GM18526 (cell line): ENCODE results near the gene TIMM17A.

ENCODE experiments used
- POLR2A ChIP-seq: IDR thresholded peaks from 3 replicates; pipeline ENCODE4 v1.6.1; 2011; ENCODE audit not compliant: insufficient read length; ENCODE audit errors: extremely low read depth

The TIMM17A gene

GRCh38 chr1:201955009-201955728 lies at the start of gene TIMM17A:
Gene TIMM17A, plus strand, starts transcription at chr1:201955503. Its CDS starts 24 bp downstream, at chr1:201955527.
- TF ChIP-seq POLR2A: peak; percentile 95

GRCh38 chr1:201906336-201906735 lies 49.0 kb upstream of the TIMM17A start:
- no peak for TF ChIP-seq POLR2A

GRCh38 chr1:201907621-201908020 lies 47.7 kb upstream of the TIMM17A start:
- no peak for TF ChIP-seq POLR2A

- TF ChIP-seq POLR2A: no peak
Measured at GRCh38 chr1:201911826-201912571, 43.3 kb upstream of the TIMM17A start.

- no peak for TF ChIP-seq POLR2A
Measured at GRCh38 chr1:201912832-201913231, 42.5 kb upstream of the TIMM17A start.

GRCh38 chr1:201914456-201915235 lies 40.7 kb upstream of the TIMM17A start:
- no peak for TF ChIP-seq POLR2A

GRCh38 chr1:201916649-201917249 lies 38.6 kb upstream of the TIMM17A start:
- no peak for TF ChIP-seq POLR2A

GRCh38 chr1:201917362-201918033 lies 37.8 kb upstream of the TIMM17A start:
- TF ChIP-seq POLR2A: no peak

- no peak for TF ChIP-seq POLR2A
Measured at GRCh38 chr1:201918343-201918742, 37.0 kb upstream of the TIMM17A start.

- TF ChIP-seq POLR2A: no peak
Measured at GRCh38 chr1:201921952-201922558, 33.2 kb upstream of the TIMM17A start.

GRCh38 chr1:201925301-201925567 lies 30.1 kb upstream of the TIMM17A start:
- no peak for TF ChIP-seq POLR2A

- no peak for TF ChIP-seq POLR2A
Measured at GRCh38 chr1:201925981-201926645, 29.2 kb upstream of the TIMM17A start.

GRCh38 chr1:201928266-201928665 lies 27.0 kb upstream of the TIMM17A start:
- no peak for TF ChIP-seq POLR2A

- no peak for TF ChIP-seq POLR2A
Measured at GRCh38 chr1:201930137-201930536, 25.2 kb upstream of the TIMM17A start.
